Right lobe of liver (tissue), 6 donors: ENCODE measurements around the gene TIMM10B. TPM values are rescaled to one million over a fixed set of nuclear protein-coding genes. Genes with fewer than 3 reads are reported as not detected.

Experiments
- ATAC-seq, 4 donors: fragments of 200-7000 bp; cut with Tn5 transposase; one replicate each; pipeline ENCODE4 v1.9.1; 2020; ENCODE audit warnings: mild to moderate bottlenecking in 4 of 4, moderate library complexity in 4 of 4
- DNase-seq, 3 donors: peaks; one replicate each; pipeline ENCODE4 v3.0.0-alpha.2; 2020
- H3K27ac ChIP-seq, 3 donors: fragments of 200-600 bp; one replicate each; pipeline ENCODE4 v1.8.0; 2022
- H3K27me3 ChIP-seq, 2 donors: fragments of 200-600 bp; one replicate each; pipeline ENCODE4 v1.8.0; 2022
- H3K36me3 ChIP-seq, 4 donors: fragments of 200-600 bp; sonication (generic) in 1 of 4; one replicate each; pipeline versions ENCODE4 v1.5.1 to v1.8.0; 2017 to 2022; ENCODE audit warnings: control low read depth in 1 of 4
- H3K4me1 ChIP-seq, 4 donors: fragments of 200-600 bp; sonication (generic) in 1 of 4; one replicate each; pipeline versions ENCODE4 v1.5.1 to v1.8.0; 2017 to 2022; ENCODE audit warnings: control low read depth in 1 of 4
- H3K4me3 ChIP-seq, 3 donors: fragments of 200-600 bp; one replicate each; pipeline ENCODE4 v1.8.0; 2022
- H3K9me3 ChIP-seq, 4 donors: fragments of 200-600 bp; sonication (generic) in 1 of 4; one replicate each; pipeline versions ENCODE4 v1.5.1 to v1.8.0; 2017 to 2022; ENCODE audit warnings: control low read depth in 1 of 4
- CTCF ChIP-seq, 4 donors: fragments of 200-600 bp in 3 of 4; fragments of 450-650 bp in 1 of 4; IDR thresholded peaks; one replicate each; pipeline versions ENCODE4 v1.5.1 to v1.8.0; 2016 to 2022; ENCODE audit warnings: antibody characterized with exemption in 4 of 4, mild to moderate bottlenecking in 2 of 4
- POLR2A ChIP-seq: fragments of 450-650 bp; IDR thresholded peaks from one replicate; pipeline ENCODE4 v1.6.1; 2017; ENCODE audit warnings: antibody characterized with exemption, mild to moderate bottlenecking
- WGBS: methylation state at CpG from one replicate; pipeline ENCODE4 v1.1.6; 2018; ENCODE audit warnings: low coverage, low lambda C conversion rate; ENCODE audit not compliant: insufficient coverage; ENCODE audit errors: missing lambda C conversion rate; 5-methylcytosine and 5-hydroxymethylcytosine counted together
- intact Hi-C, 2 donors: fragments of 100-400 bp; cut with DNase I; formaldehyde crosslinking; loops; one replicate each; pipeline versions ENCODE4 v1.11.2 to v1.14.1; 2022
- total RNA-seq, 6 experiments: library from RNA; depleted of rRNA in 2 of 6; stranded (reverse); fragments of >200 nt in 2 of 6; fragmentation: NEBNext Ultra II Directional in 3 of 6; extraction: Animal tissue kit (Norgen Biotek cat#: 25700) in 3 of 6; gene quantifications; one replicate each; pipeline versions ENCODE4 v1.1.0 to v1.2.4, GENCODE V29; 2016 to 2023
- donor health status: DM: no; HTN: yes; CAD: no.
- donor health status: DM: no; HTN: no; CAD: no.
- donor health status: DM: no; HTN: no; CAD: no.
- donor health status: DM: no; HTN: yes; CAD: no.
- donor health status: DM: no; HTN: yes; CAD: no.

Gene TIMM10B
- total RNA-seq, 6 experiments from 2014 or later: 10.3 to 33.9 (median 14.1) TPM

- TF ChIP-seq POLR2A (no peak), CTCF (IDR thresholded peaks at IDR 0.05) (no peak)
- Histone ChIP-seq H3K36me3 (peaks cover 0 to 24% (median 7%) of the 10 kb centered on the region in 4 donors), H3K4me3 (no peak overlapping the region), H3K27ac (no peak overlapping the region), H3K9me3 (no peaks in the 10 kb centered on the region), H3K4me1 (peaks cover 0 to 25% (median 3%) of the 10 kb centered on the region in 4 donors), H3K27me3 (no peaks in the 10 kb centered on the region)
- ATAC-seq: no peak
- no peak for DNase-seq
- 92% methylated on average over 2 of the region's 4 CpGs for WGBS
- intact Hi-C loops: no loop called here
Measured at GRCh38 chr11:6476571-6476970, 4.7 kb upstream of the TIMM10B start.

- intact Hi-C loops: no loop called here
- no peaks in the 10 kb centered on the region for H3K9me3 ChIP-seq
- no peaks in the 10 kb centered on the region for H3K27me3 ChIP-seq
- H3K27ac ChIP-seq: peak overlapping the region; percentile 81 to 90 (median 87)
- peak overlapping the region; percentile 59 to 82 (median 73) for H3K4me3 ChIP-seq
- DNase-seq (no peak), ATAC-seq (no peak)
- TF ChIP-seq POLR2A: no peak
- TF ChIP-seq CTCF (IDR thresholded peaks at IDR 0.05): no peak
- peaks cover 0 to 50% (median 9%) of the 10 kb centered on the region in 4 donors for H3K36me3 ChIP-seq
- peaks cover 0 to 27% (median 3%) of the 10 kb centered on the region in 4 donors for H3K4me1 ChIP-seq
- WGBS: 55% methylated on average over 6 of the region's 9 CpGs
Measured at GRCh38 chr11:6480299-6480914, 894 bp upstream of the TIMM10B start.

- Histone ChIP-seq H3K36me3 (peaks cover 0 to 60% (median 9%) of the 10 kb centered on the region in 4 donors), H3K27me3 (no peaks in the 10 kb centered on the region), H3K9me3 (no peaks in the 10 kb centered on the region), H3K4me1 (peaks cover 0 to 21% (median 3%) of the 10 kb centered on the region in 4 donors), H3K4me3 (peak overlapping the region; percentile 59 to 82 (median 73)), H3K27ac (peak overlapping the region; percentile 81 to 90 (median 87))
- intact Hi-C loops: no loop called here
- peak in 2 of 4 donors; percentile 2 to 5 for ATAC-seq
- WGBS: no CpG with 5 or more reads among the region's 13 CpGs
- TF ChIP-seq CTCF (IDR thresholded peaks at IDR 0.05) (no peak), POLR2A (no peak)
- no peak for DNase-seq
Measured at GRCh38 chr11:6481924-6482275, 599 bp downstream of the TIMM10B start.

- ATAC-seq (no peak), DNase-seq (no peak)
- H3K27me3 ChIP-seq: no peaks in the 10 kb centered on the region
- H3K9me3 ChIP-seq: no peaks in the 10 kb centered on the region
- peak overlapping the region in 1 of 3 donors; percentile 82 for H3K4me3 ChIP-seq
- intact Hi-C loops: no loop called here
- H3K27ac ChIP-seq: peak overlapping the region in 2 of 3 donors; percentile 81 to 90
- H3K4me1 ChIP-seq: peaks cover 0 to 21% (median 3%) of the 10 kb centered on the region in 4 donors
- H3K36me3 ChIP-seq: peaks cover 0 to 55% (median 9%) of the 10 kb centered on the region in 4 donors
- TF ChIP-seq CTCF (IDR thresholded peaks at IDR 0.05) (no peak), POLR2A (no peak)
- WGBS: 88% methylated on average over 4 of the region's 4 CpGs
Measured at GRCh38 chr11:6482441-6482840, 1.1 kb downstream of the TIMM10B start.
